Uterus (tissue), 2 donors: Measurements from ENCODE around the gene KCNQ1OT1.

Experiments used
- CTCF ChIP-seq, 4 experiments: fragments of 200-600 bp in 2 of 4; fragments of 450-650 bp in 2 of 4; sonication (generic) in 2 of 4; IDR thresholded peaks; one replicate each; pipeline ENCODE4 v1.5.1; 2016 to 2019; ENCODE audit warnings: antibody characterized with exemption in 4 of 4, mild to moderate bottlenecking in 2 of 4, moderate library complexity in 1 of 4
- POLR2A ChIP-seq, 2 donors: fragments of 450-650 bp; IDR thresholded peaks; one replicate each; pipeline ENCODE4 v1.6.1; 2016; ENCODE audit warnings: antibody characterized with exemption in 2 of 2, mild to moderate bottlenecking in 1 of 2, moderate library complexity in 1 of 2

GRCh38 chr11:2685051-2685450, 14.7 kb downstream of the KCNQ1OT1 start:
- TF ChIP-seq CTCF (IDR thresholded peaks at IDR 0.05) (no peak), POLR2A (IDR thresholded peaks at IDR 0.05) (no peak)
